ENCODE results near the gene EYA2.

The EYA2 gene

GRCh38 chr20:47117371-47117770 lies 222.7 kb downstream of the EYA2 start:
- no peak for TF ChIP-seq CTCF (IDR thresholded peaks at IDR 0.05; ENCODE audit: borderline replicate concordance, control extremely low read depth, extremely low read depth, insufficient read depth, missing control alignments)
- in situ Hi-C loops (cut with MboI; ENCODE audit: low sequenced_read_pairs, unreplicated experiment) = no loop called here
- DNase-seq (ENCODE audit: low spot score) = no peak

- DNase-seq (ENCODE audit: low spot score) = no peak
- in situ Hi-C loops (cut with MboI; ENCODE audit: low sequenced_read_pairs, unreplicated experiment) = no loop called here
- no peak for TF ChIP-seq CTCF (IDR thresholded peaks at IDR 0.05; ENCODE audit: borderline replicate concordance, control extremely low read depth, extremely low read depth, insufficient read depth, missing control alignments)
Measured at GRCh38 chr20:47117773-47118172, 223.1 kb downstream of the EYA2 start.

- TF ChIP-seq CTCF (IDR thresholded peaks at IDR 0.05; ENCODE audit: borderline replicate concordance, control extremely low read depth, extremely low read depth, insufficient read depth, missing control alignments) = no peak
- no peak for DNase-seq (ENCODE audit: low spot score)
- in situ Hi-C loops (cut with MboI; ENCODE audit: low sequenced_read_pairs, unreplicated experiment) = no loop called here
Measured at GRCh38 chr20:47118206-47118605, 223.6 kb downstream of the EYA2 start.

GRCh38 chr20:47118641-47119040 lies 224.0 kb downstream of the EYA2 start:
- DNase-seq (ENCODE audit: low spot score) = no peak
- in situ Hi-C loops (cut with MboI; ENCODE audit: low sequenced_read_pairs, unreplicated experiment) = no loop called here
- no peak for TF ChIP-seq CTCF (IDR thresholded peaks at IDR 0.05; ENCODE audit: borderline replicate concordance, control extremely low read depth, extremely low read depth, insufficient read depth, missing control alignments)

- in situ Hi-C loops (cut with MboI; ENCODE audit: low sequenced_read_pairs, unreplicated experiment) = no loop called here
- TF ChIP-seq CTCF (IDR thresholded peaks at IDR 0.05; ENCODE audit: borderline replicate concordance, control extremely low read depth, extremely low read depth, insufficient read depth, missing control alignments) = no peak
- DNase-seq (ENCODE audit: low spot score) = no peak
Measured at GRCh38 chr20:47120346-47120936, 225.8 kb downstream of the EYA2 start.

GRCh38 chr20:47122560-47122959 lies 227.9 kb downstream of the EYA2 start:
- DNase-seq (ENCODE audit: low spot score) = no peak
- in situ Hi-C loops (cut with MboI; ENCODE audit: low sequenced_read_pairs, unreplicated experiment) = no loop called here
- TF ChIP-seq CTCF (IDR thresholded peaks at IDR 0.05; ENCODE audit: borderline replicate concordance, control extremely low read depth, extremely low read depth, insufficient read depth, missing control alignments) = no peak

All from GM13976 (cell line).